GM21737 (cell line): Measurements from ENCODE around the gene CDK9.
"Not testable (repeated sequence)": the region's sequence is repeated elsewhere in the genome, so short reads cannot be mapped to it uniquely, and the experiment has no call there.

Source experiments
- ATAC-seq: cut with Tn5 transposase; IDR thresholded peaks from one replicate; pipeline ENCODE4 v1.9.1; 2021; ENCODE audit warnings: mild to moderate bottlenecking, moderate library complexity; ENCODE audit not compliant: unreplicated experiment

The CDK9 gene

GRCh38 chr9:127817881-127818434 lies 32.1 kb downstream of the CDK9 start:
- no peak for ATAC-seq

- ATAC-seq, result no peak
Observed at GRCh38 chr9:127818574-127818973, 32.7 kb downstream of the CDK9 start.

GRCh38 chr9:127822108-127822507 lies 36.3 kb downstream of the CDK9 start:
- no peak for ATAC-seq

GRCh38 chr9:127825319-127826051 lies 39.7 kb downstream of the CDK9 start:
- ATAC-seq, result no peak

- ATAC-seq, result no peak
Observed at GRCh38 chr9:127826253-127826913, 40.5 kb downstream of the CDK9 start.

GRCh38 chr9:127828262-127829031 lies 42.6 kb downstream of the CDK9 start:
- no peak for ATAC-seq

- ATAC-seq, result no peak
Observed at GRCh38 chr9:127829205-127829906, 43.5 kb downstream of the CDK9 start.

GRCh38 chr9:127832248-127832647 lies 46.4 kb downstream of the CDK9 start:
- ATAC-seq, result no peak

GRCh38 chr9:127833555-127833954 lies 47.7 kb downstream of the CDK9 start:
- ATAC-seq, result no peak

- ATAC-seq, result no peak
Observed at GRCh38 chr9:127835991-127836516, 50.2 kb downstream of the CDK9 start.

GRCh38 chr9:127836561-127836960 lies 50.7 kb downstream of the CDK9 start:
- ATAC-seq, result not testable (repeated sequence)

- ATAC-seq, result no peak
Observed at GRCh38 chr9:127837346-127837745, 51.5 kb downstream of the CDK9 start.

- ATAC-seq, result no peak
Observed at GRCh38 chr9:127838375-127839078, 52.7 kb downstream of the CDK9 start.
